Measurements from ENCODE around the gene TSPEAR.

DNA sequence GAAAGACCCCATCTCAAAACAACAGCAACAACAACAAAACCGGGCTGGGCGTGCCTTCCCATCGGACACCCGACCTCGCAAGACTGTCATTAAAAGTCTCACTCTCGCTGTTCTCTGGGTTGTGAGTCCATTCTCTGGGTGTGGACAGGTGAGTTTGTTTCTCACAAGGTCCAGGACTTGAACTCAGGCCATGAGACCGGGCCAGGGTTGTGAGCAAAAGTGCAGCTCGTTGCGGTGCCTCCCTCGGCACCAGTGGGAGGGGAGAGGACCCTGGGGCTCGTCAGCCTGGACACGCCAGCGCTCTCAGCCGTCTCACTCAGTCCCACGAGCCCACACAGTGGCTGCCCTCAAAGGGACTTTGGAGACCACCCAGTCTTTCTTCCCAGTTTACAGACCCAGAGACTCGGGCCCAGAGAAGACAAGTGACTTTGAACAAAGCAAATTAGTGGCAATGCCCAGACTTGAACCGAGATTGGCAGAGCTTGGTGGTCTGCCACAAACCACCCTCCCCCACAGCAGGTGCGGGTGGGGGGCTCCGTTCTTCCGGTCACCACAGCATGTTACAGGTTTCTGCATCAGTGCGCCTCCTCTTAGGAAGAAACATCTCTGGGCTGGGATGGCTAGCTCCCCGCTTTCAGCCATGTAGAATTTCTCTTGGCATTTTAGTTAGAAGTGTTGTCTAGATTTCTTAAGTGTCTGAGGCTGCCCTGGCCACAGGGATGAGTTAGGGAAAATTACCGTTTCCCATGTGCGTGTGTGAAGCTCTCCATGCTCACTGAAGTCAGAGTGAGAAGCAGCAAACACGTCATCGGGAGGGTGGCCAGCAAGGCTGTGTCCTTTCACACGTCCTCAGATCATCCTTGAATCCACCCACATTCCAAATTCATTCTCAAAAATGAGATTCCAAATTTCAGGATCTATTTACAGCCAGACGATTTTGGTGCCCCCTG is 227.8 kb downstream of the TSPEAR start:
- no peak for TF ChIP-seq ZC3H4 (CRISPR knock-in tag; IDR thresholded peaks at IDR 0.05; ENCODE audit: borderline replicate concordance)
- TF ChIP-seq TCF7 (IDR thresholded peaks at IDR 0.05; ENCODE audit: borderline replicate concordance): no peak
- TF ChIP-seq, protein P1, sequence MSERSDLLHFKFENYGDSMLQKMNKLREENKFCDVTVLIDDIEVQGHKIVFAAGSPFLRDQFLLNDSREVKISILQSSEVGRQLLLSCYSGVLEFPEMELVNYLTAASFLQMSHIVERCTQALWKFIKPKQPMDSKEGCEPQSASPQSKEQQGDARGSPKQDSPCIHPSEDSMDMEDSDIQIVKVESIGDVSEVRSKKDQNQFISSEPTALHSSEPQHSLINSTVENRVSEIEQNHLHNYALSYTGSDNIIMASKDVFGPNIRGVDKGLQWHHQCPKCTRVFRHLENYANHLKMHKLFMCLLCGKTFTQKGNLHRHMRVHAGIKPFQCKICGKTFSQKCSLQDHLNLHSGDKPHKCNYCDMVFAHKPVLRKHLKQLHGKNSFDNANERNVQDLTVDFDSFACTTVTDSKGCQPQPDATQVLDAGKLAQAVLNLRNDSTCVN (CRISPR knock-in tag; IDR thresholded peaks at IDR 0.05): no peak
- TF ChIP-seq NEUROD1 (IDR thresholded peaks at IDR 0.05; ENCODE audit: borderline replicate concordance, low read depth, low read length, partially characterized antibody): no peak
- no peak for TF ChIP-seq NR2C2 (CRISPR knock-in tag; IDR thresholded peaks at IDR 0.05)
- TF ChIP-seq NR2C2 (tag; IDR thresholded peaks at IDR 0.05): no peak
- no peak for TF ChIP-seq POLR3A (IDR thresholded peaks at IDR 0.05; ENCODE audit: borderline replicate concordance, extremely low read depth, insufficient read depth, insufficient read length)
- no peak for TF ChIP-seq SNRNP70 (optimal IDR thresholded peaks at IDR 0.05; ENCODE audit: low read depth, low read length)
- TF ChIP-seq, protein P2, sequence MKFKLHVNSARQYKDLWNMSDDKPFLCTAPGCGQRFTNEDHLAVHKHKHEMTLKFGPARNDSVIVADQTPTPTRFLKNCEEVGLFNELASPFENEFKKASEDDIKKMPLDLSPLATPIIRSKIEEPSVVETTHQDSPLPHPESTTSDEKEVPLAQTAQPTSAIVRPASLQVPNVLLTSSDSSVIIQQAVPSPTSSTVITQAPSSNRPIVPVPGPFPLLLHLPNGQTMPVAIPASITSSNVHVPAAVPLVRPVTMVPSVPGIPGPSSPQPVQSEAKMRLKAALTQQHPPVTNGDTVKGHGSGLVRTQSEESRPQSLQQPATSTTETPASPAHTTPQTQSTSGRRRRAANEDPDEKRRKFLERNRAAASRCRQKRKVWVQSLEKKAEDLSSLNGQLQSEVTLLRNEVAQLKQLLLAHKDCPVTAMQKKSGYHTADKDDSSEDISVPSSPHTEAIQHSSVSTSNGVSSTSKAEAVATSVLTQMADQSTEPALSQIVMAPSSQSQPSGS (CRISPR knock-in tag; IDR thresholded peaks at IDR 0.05): no peak
- TF ChIP-seq ZNF584 (CRISPR knock-in tag; IDR thresholded peaks at IDR 0.05; ENCODE audit: low read depth): no peak
- TF ChIP-seq, protein P3, sequence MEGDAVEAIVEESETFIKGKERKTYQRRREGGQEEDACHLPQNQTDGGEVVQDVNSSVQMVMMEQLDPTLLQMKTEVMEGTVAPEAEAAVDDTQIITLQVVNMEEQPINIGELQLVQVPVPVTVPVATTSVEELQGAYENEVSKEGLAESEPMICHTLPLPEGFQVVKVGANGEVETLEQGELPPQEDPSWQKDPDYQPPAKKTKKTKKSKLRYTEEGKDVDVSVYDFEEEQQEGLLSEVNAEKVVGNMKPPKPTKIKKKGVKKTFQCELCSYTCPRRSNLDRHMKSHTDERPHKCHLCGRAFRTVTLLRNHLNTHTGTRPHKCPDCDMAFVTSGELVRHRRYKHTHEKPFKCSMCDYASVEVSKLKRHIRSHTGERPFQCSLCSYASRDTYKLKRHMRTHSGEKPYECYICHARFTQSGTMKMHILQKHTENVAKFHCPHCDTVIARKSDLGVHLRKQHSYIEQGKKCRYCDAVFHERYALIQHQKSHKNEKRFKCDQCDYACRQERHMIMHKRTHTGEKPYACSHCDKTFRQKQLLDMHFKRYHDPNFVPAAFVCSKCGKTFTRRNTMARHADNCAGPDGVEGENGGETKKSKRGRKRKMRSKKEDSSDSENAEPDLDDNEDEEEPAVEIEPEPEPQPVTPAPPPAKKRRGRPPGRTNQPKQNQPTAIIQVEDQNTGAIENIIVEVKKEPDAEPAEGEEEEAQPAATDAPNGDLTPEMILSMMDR (IDR thresholded peaks at IDR 0.05 in 2 of 3, conservative IDR thresholded peaks at IDR 0.05 in 1 of 3; ENCODE audit: insufficient read depth in 2 of 3, low read depth in 1 of 3, low read length in 3 of 3): no peak
- TF ChIP-seq ZNF354B (CRISPR knock-in tag; IDR thresholded peaks at IDR 0.05): no peak
- no peak for TF ChIP-seq FOXK2 (conservative IDR thresholded peaks at IDR 0.05 in 1 of 2, IDR thresholded peaks at IDR 0.05 in 1 of 2; ENCODE audit: low read depth in 2 of 2)
- TF ChIP-seq, protein P4, sequence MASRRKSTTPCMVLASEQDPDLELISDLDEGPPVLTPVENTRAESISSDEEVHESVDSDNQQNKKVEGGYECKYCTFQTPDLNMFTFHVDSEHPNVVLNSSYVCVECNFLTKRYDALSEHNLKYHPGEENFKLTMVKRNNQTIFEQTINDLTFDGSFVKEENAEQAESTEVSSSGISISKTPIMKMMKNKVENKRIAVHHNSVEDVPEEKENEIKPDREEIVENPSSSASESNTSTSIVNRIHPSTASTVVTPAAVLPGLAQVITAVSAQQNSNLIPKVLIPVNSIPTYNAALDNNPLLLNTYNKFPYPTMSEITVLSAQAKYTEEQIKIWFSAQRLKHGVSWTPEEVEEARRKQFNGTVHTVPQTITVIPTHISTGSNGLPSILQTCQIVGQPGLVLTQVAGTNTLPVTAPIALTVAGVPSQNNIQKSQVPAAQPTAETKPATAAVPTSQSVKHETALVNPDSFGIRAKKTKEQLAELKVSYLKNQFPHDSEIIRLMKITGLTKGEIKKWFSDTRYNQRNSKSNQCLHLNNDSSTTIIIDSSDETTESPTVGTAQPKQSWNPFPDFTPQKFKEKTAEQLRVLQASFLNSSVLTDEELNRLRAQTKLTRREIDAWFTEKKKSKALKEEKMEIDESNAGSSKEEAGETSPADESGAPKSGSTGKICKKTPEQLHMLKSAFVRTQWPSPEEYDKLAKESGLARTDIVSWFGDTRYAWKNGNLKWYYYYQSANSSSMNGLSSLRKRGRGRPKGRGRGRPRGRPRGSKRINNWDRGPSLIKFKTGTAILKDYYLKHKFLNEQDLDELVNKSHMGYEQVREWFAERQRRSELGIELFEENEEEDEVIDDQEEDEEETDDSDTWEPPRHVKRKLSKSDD (conservative IDR thresholded peaks at IDR 0.05; ENCODE audit: low read length): no peak
